Effector memory CD4-positive, alpha-beta T cell (primary cell): Measurements from ENCODE around the gene NPIPA7.
"Not testable (repeated sequence)": the region's sequence is repeated elsewhere in the genome, so short reads cannot be mapped to it uniquely, and the experiment has no call there.

Experiments used
- DNase-seq, 3 donors: peaks; one replicate each; pipeline ENCODE4 v3.0.0-alpha.2; 2020
- H3K27ac ChIP-seq: 2 replicates; pipeline ENCODE4 v1.7.0; 2013; ENCODE audit warnings: mild to moderate bottlenecking, low read length, moderate library complexity; ENCODE audit not compliant: insufficient read depth, poor library complexity, severe bottlenecking
- H3K27me3 ChIP-seq: replicated peaks from 2 replicates; pipeline ENCODE4 v1.7.0; 2013; ENCODE audit warnings: mild to moderate bottlenecking, low read length; ENCODE audit not compliant: insufficient read depth, control insufficient read depth, poor library complexity, severe bottlenecking
- H3K36me3 ChIP-seq: 2 replicates; pipeline ENCODE4 v1.7.0; 2013; ENCODE audit warnings: mild to moderate bottlenecking, low read length, moderate library complexity; ENCODE audit not compliant: control insufficient read depth, insufficient read depth
- H3K4me1 ChIP-seq: 2 replicates; pipeline ENCODE4 v1.7.0; 2013; ENCODE audit warnings: low read length, mild to moderate bottlenecking; ENCODE audit not compliant: control insufficient read depth, insufficient read depth, poor library complexity, severe bottlenecking
- H3K4me3 ChIP-seq: 2 replicates; pipeline ENCODE4 v1.7.0; 2013; ENCODE audit warnings: low read length, low read depth, mild to moderate bottlenecking; ENCODE audit not compliant: insufficient read depth, poor library complexity, severe bottlenecking
- H3K9me3 ChIP-seq: 2 replicates; pipeline ENCODE4 v1.7.0; 2013; ENCODE audit warnings: mild to moderate bottlenecking, low read length, moderate library complexity; ENCODE audit not compliant: control insufficient read depth

Gene NPIPA7

GRCh38 chr16:16367285-16367628, 11.7 kb upstream of the NPIPA7 start:
- H3K27me3 ChIP-seq, DNase-seq, H3K4me3 ChIP-seq, H3K9me3 ChIP-seq, H3K27ac ChIP-seq, H3K4me1 ChIP-seq, H3K36me3 ChIP-seq: not testable (repeated sequence)

- not testable (repeated sequence) for H3K4me1 ChIP-seq, H3K27ac ChIP-seq, DNase-seq, H3K9me3 ChIP-seq, H3K27me3 ChIP-seq, H3K36me3 ChIP-seq, H3K4me3 ChIP-seq
These were observed 9.7 kb upstream of the NPIPA7 start for GRCh38 chr16:16369081-16369856.

DNA sequence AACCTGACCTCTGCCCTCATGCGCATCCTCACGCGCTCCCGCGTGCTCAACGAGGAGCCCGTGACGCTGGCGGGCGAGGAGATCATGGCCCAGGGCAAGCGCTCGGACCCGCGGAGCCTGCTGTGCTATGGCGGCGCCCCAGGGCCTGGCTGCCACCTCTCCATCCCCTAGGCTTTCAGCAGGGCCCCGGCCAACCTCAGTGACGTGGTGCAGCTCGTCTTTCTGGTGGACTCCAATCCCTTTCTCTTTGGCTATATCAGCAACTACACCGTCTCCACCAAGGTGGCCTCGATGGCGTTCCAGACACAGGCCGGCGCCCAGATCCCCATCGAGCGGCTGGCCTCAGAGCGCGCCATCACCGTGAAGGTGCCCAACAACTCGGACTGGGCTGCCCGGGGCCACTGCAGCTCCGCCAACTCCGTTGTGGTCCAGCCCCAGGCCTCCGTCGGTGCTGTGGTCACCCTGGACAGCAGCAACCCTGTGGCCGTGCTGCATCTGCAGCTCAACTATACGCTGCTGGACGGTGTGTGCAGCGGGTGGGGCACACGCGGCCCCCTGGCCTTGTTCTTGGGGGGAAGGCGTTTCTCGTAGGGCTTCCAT, 7.7 kb upstream of the NPIPA7 start:
- not testable (repeated sequence) for H3K4me1 ChIP-seq, H3K27me3 ChIP-seq, H3K4me3 ChIP-seq, H3K36me3 ChIP-seq, H3K9me3 ChIP-seq, H3K27ac ChIP-seq, DNase-seq

- H3K4me3 ChIP-seq, H3K9me3 ChIP-seq, H3K4me1 ChIP-seq, H3K36me3 ChIP-seq, H3K27me3 ChIP-seq, DNase-seq, H3K27ac ChIP-seq: not testable (repeated sequence)
These were observed 4.7 kb upstream of the NPIPA7 start for GRCh38 chr16:16374192-16374591.

GRCh38 chr16:16399685-16400084, 20.7 kb downstream of the NPIPA7 start:
- not testable (repeated sequence) for H3K36me3 ChIP-seq, H3K4me3 ChIP-seq, H3K9me3 ChIP-seq, H3K27me3 ChIP-seq, H3K27ac ChIP-seq, DNase-seq, H3K4me1 ChIP-seq

DNA sequence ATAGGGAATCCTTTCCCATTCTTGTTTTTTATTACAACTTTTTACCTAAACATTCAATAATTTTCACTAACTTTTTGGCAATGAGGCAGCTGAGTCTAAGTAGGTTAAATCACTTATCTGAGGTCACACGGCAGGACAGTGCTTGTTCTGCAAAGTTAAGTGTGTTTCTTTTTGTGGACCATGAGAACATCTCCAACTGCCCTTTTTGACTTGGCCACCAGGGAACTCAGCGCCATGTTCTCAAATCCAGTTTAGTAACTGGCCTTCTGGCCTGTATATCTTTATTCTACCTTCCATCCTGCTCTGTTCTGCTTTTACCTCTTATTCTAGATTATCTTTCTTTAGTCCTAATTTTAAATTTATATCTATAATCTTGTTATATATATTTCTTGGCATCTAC, 23.4 kb downstream of the NPIPA7 start:
- not testable (repeated sequence) for H3K27ac ChIP-seq, DNase-seq, H3K27me3 ChIP-seq, H3K9me3 ChIP-seq, H3K4me3 ChIP-seq, H3K36me3 ChIP-seq, H3K4me1 ChIP-seq

GRCh38 chr16:16404283-16404682, 25.3 kb downstream of the NPIPA7 start:
- H3K4me3 ChIP-seq, DNase-seq, H3K27ac ChIP-seq, H3K9me3 ChIP-seq, H3K36me3 ChIP-seq, H3K27me3 ChIP-seq, H3K4me1 ChIP-seq: not testable (repeated sequence)

DNA sequence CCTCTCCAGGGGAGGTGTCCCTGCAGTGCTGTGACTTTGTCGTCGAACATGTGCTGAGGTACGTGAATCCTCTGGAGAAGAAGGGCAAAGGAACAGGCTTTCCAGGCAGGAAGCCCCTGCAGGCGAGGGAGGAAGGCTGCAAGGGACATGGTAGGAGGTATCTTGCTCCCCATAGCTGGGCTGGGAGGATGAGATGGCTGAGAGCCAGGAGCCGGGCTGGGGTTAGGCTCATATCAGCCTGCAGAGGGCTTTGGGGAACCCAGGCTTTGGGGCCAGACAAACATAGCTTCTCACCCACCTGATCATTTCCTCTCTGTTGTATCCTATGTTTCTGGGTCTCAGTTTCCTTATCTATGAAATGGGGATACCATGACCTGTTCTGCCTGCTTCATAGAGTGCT, 26.5 kb downstream of the NPIPA7 start:
- not testable (repeated sequence) for H3K27me3 ChIP-seq, H3K4me3 ChIP-seq, H3K36me3 ChIP-seq, H3K27ac ChIP-seq, H3K9me3 ChIP-seq, H3K4me1 ChIP-seq, DNase-seq

DNA sequence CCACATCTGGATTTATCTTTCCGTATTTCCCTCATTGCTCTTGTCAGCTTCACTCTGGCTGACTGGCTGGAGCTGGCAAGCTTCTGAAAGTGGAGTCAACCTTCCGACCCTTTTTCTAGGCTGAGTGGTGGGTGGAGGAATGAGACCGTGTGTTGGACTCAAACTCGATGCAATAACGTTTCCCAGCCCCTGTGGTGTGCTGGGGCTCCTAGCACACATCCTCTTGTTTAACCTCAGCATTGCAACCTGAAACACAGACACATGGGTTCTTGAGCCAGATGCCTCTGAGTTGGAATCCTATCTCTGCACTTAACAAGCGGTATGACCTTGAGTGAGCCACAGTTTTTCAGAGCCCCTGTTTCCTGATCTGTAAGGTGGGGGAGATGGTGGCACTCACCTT, 29.5 kb downstream of the NPIPA7 start:
- H3K27ac ChIP-seq, H3K9me3 ChIP-seq, H3K4me3 ChIP-seq, H3K4me1 ChIP-seq, H3K36me3 ChIP-seq, DNase-seq, H3K27me3 ChIP-seq: not testable (repeated sequence)

DNA sequence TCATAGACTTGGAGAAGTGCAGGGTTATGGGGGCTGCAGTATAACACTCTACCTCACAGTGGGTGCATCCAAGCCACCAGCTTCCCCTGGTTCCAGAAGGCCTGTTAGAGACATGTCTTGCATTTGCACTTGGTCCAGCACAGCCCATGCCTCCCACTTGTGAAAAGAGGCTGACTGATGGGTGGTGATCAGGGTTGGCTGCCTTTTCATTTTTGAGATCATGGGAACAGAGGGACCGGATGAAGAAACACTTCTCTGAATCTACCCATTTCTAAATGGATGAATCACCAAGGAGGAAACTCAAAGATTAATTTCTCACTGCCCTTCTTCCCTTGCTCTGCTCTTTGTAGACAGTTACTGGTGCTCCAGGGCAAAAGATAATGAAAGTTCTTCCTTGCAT, 34.8 kb downstream of the NPIPA7 start:
- DNase-seq, H3K4me3 ChIP-seq, H3K36me3 ChIP-seq, H3K27me3 ChIP-seq, H3K4me1 ChIP-seq, H3K27ac ChIP-seq, H3K9me3 ChIP-seq: not testable (repeated sequence)
